IPS-20b (cell line): ENCODE measurements around the gene CAMKK1.

ENCODE experiments used
- H3K27ac ChIP-seq: one replicate; pipeline ENCODE4 v1.5.1; 2013; ENCODE audit warnings: low read length
- H3K27me3 ChIP-seq: 2 replicates; pipeline ENCODE4 v1.6.1; 2013; ENCODE audit warnings: mild to moderate bottlenecking, low read length, inconsistent platforms; ENCODE audit not compliant: insufficient read depth
- H3K36me3 ChIP-seq: 2 replicates; pipeline ENCODE4 v1.6.1; 2013; ENCODE audit warnings: low read depth, mild to moderate bottlenecking, inconsistent platforms, low read length, moderate library complexity; ENCODE audit not compliant: insufficient read depth
- H3K4me1 ChIP-seq: 2 replicates; pipeline ENCODE4 v1.6.1; 2013; ENCODE audit warnings: mild to moderate bottlenecking, control low read depth, inconsistent platforms, low read length, moderate library complexity; ENCODE audit not compliant: insufficient read depth
- H3K4me3 ChIP-seq: 2 replicates; pipeline ENCODE4 v1.5.1; 2013; ENCODE audit warnings: mild to moderate bottlenecking, low read length, inconsistent platforms
- H3K9ac ChIP-seq: 2 replicates; pipeline ENCODE4 v1.6.1; 2013; ENCODE audit warnings: low read depth, mild to moderate bottlenecking, inconsistent platforms, low read length, moderate library complexity
- H3K9me3 ChIP-seq: 2 replicates; pipeline ENCODE4 v1.6.1; 2013; ENCODE audit warnings: mild to moderate bottlenecking, low read depth, low read length, inconsistent platforms; ENCODE audit not compliant: insufficient read depth

CAMKK1 gene

DNA sequence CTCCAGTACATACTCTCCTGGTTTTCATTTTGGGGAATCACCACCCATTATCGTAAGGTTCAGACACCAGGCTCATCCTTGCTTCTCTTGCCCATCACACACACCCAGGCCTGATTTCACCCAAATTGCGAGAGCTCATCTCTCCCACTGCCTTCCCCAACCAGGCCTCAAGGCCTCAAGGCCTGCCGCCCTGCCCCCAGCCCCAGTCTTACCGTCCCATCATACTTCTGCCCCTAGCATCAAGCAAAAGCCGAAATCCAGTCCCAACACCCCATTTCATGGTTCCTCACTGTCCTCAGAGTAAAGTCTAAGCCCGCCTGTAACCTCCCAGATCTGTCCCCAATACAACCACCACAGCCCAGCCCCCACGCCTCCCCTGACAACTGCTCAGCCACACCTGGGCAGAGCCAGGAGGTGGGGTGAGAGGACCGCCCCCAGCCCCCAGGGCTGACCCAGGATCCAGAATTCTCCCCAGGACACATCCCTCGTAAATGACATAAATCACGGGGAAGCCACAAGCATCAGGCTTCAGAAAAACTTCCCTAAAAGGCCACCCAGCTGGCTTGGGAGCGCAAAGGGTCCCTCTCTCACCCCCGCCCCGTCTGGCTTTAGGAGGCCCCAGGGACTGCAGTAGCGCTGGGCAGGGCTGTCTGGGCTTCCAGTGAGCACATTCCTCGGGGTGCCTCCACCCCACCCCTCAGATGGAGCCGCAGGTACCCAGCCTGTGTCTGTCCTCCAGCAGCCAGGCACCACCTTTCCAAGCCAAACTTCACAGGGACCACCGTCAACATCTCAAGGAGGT is 33.0 kb upstream of the CAMKK1 start:
- Histone ChIP-seq H3K4me3 (no peak overlapping the region), H3K9ac (no peak overlapping the region), H3K9me3 (no peaks in the 10 kb centered on the region), H3K27ac (no peak overlapping the region), H3K4me1 (no peaks in the 10 kb centered on the region), H3K27me3 (no peaks in the 10 kb centered on the region), H3K36me3 (no peaks in the 10 kb centered on the region)

DNA sequence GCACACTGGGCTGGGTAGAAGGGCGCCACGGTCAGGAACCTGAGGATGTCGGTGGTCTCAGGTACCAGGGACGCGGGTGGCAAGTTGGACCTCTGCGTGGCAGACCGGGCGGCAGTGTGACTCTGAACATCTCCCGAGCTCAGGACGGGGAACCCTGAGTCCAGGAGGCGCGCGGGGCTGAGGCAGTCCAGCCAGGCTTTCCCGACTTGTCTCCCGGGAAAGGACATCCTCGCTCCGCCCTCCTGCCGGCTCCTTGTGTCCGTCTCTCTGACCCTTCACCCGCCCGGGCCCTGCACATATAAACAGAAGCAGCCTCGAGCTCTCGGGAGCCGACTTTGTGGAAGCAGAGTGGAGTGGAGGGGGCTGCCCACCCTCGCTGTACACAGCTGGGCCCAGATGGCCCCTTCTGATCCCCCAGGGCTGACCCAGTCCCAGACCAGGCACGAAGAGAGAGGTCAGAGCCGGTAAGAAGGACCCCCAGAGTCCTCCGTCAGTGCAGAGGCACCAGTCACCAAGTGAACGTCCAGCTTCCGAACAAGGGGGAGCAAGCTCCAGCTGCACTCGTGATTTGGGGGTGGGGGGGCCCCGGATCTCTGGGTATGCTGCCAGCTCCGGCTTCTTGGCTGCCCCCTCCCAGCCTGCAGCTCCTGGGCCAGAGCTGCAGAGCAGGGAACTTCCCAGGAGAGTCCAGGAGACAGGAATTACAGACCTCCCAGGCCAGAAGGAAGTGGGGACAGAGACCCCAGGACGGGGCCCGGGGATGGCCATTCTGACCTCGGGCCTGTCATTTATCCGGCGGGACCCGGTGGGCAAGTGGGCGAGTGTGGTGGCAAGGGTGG is 31.9 kb upstream of the CAMKK1 start:
- H3K4me3 ChIP-seq, result no peak overlapping the region
- H3K27me3 ChIP-seq, result no peaks in the 10 kb centered on the region
- no peaks in the 10 kb centered on the region for H3K9me3 ChIP-seq
- no peak overlapping the region for H3K27ac ChIP-seq
- no peaks in the 10 kb centered on the region for H3K4me1 ChIP-seq
- no peak overlapping the region for H3K9ac ChIP-seq
- H3K36me3 ChIP-seq, result no peaks in the 10 kb centered on the region

DNA sequence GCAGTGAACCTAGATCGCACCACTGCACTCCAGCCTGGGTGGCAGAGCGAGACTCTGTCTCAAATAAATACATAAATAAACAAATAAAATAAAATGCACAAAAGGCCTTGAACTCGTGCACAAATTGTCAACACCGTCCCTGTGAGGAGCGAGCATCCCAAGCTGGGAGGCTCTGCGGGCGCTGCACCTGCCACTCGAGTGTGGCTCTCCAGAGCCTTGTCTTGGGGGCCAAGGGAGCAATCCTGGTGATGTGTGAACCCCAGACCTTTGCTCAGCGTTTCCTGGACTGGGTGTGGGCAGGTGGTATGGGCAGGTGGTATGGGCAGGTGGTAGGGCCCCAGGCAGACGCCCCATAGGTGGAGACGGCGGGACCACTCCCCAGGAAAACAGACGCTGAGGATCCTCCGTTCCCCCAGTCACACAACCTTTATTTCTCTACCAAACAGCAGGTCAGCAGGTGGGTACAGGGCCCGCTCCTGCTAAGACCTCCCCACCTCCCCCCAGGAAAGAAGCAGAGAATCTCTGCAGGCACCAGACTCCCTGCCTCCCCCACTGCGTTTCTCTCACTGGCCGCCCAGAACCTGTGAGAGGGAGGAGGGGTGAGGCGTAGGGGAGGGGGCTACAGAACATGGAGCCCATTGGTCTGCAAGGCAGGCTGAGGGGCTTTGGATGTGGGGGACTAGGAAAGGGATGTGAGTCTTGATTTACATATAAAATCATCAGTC is 30.8 kb upstream of the CAMKK1 start:
- Histone ChIP-seq H3K4me1 (no peaks in the 10 kb centered on the region), H3K4me3 (no peak overlapping the region), H3K36me3 (no peaks in the 10 kb centered on the region), H3K9ac (no peak overlapping the region), H3K9me3 (no peaks in the 10 kb centered on the region), H3K27me3 (no peaks in the 10 kb centered on the region), H3K27ac (no peak overlapping the region)

DNA sequence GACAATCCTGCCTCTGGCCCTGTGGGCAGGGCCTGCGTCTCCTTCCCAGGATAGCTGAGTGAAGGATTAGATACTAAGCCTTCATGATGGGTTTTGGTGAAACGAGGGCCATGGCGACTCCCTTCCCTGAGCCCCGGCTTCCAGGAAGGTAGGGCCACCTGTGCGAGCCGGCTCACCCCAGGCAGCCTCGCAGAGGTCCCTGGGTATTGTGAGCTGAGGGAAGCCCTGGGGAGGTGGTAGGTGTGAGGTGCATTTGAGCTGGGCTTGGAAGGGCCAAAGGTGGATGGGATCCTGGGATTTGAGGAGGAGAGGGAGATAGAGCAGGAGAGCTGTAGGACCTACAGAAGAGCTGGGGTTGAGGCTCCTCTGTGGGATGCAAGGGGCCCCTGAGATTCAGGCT is 29.9 kb upstream of the CAMKK1 start:
- H3K27me3 ChIP-seq, result no peaks in the 10 kb centered on the region
- no peak overlapping the region for H3K9ac ChIP-seq
- H3K27ac ChIP-seq, result no peak overlapping the region
- no peak overlapping the region for H3K4me3 ChIP-seq
- no peaks in the 10 kb centered on the region for H3K9me3 ChIP-seq
- H3K36me3 ChIP-seq, result no peaks in the 10 kb centered on the region
- no peaks in the 10 kb centered on the region for H3K4me1 ChIP-seq

DNA sequence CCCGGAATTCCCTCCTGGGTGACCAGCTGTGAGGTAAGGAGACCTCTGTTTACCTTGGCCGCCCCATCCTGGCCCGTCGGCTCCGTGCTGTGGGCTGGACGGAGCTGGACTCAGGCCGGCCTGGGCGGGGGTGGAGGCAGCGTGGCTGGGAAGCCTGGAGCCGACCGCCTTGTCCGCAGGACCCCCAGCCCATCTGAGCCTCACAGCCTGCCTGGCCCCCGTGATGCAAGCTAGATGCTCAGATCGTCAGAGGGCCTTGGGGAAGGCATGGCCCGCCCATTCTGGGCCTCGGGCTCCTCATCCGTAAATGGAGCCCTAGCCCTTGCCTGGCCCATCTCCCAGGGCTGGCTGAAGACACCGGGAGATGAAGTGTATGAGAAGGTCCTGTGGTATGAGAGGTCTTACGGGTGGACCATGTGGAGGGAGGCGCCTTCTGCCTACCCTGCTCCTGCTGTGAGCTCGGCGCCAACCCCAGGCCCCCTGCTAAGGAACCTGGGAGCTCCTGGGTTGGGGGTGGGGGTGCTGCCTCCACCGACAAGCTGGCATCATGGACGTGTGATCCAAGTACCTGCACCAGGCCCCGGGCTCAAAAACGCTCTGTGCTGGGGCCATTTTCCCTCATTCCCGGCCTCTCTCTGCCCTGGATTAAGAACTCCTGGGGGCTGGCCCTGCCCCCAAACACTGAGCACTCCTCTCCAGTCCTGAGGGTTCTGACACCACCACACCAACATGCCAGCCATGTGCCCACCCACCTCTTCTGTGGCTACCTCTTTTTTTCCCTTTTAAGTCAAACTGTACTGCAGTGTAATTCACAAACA is 28.9 kb upstream of the CAMKK1 start:
- Histone ChIP-seq H3K9ac (no peak overlapping the region), H3K36me3 (no peaks in the 10 kb centered on the region), H3K4me1 (no peaks in the 10 kb centered on the region), H3K27ac (no peak overlapping the region), H3K4me3 (no peak overlapping the region), H3K27me3 (no peaks in the 10 kb centered on the region), H3K9me3 (no peaks in the 10 kb centered on the region)

DNA sequence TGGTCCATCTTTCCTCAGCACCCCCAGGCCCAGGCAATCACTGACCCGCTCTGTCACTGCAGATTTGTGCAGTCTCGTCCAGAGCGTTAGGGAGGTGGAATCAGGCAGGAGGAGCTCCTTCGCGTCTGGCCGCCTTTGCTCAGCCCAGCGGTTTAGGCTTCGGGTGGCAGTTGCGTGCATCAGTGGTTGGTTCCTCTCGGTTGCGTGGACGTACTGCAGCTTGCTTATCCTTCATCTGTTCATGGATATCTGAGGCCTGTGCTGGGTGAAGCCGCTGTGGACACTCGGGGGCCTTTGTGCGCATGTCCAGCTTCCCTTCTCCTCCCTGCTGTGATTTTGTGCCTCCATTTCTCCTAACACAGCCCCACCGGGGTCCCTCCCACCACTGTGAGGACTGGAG is 28.2 kb upstream of the CAMKK1 start:
- Histone ChIP-seq H3K36me3 (no peaks in the 10 kb centered on the region), H3K4me1 (no peaks in the 10 kb centered on the region), H3K9me3 (no peaks in the 10 kb centered on the region), H3K9ac (no peak overlapping the region), H3K4me3 (no peak overlapping the region), H3K27me3 (no peaks in the 10 kb centered on the region), H3K27ac (no peak overlapping the region)

DNA sequence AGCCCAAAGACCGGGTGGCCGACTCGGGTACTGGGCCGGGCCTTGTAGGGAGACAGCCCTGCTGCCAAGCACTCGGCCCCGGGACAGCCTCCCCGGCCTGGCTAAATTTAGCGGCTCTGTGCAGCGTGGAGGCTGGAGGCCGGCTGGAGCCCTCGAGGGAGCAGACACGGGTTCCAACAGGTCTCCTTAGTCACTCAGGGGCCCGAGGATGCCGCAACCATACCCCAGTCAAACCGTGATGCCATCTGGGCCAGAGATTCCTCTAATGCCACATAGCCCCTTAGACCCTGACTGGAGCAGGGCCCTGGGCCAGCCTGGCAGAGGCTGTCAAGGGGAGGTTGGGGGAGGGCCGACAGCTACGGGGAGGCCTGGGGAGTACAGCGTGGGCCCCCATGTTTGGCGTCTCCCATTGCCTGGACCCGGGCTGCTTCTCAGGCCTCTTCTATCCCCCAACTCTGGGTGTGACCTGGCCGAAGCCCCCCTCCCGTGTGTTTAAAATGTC is 26.3 kb upstream of the CAMKK1 start:
- Histone ChIP-seq H3K9ac (no peak overlapping the region), H3K9me3 (no peaks in the 10 kb centered on the region), H3K36me3 (no peaks in the 10 kb centered on the region), H3K27me3 (no peaks in the 10 kb centered on the region), H3K27ac (no peak overlapping the region), H3K4me3 (no peak overlapping the region), H3K4me1 (no peaks in the 10 kb centered on the region)

DNA sequence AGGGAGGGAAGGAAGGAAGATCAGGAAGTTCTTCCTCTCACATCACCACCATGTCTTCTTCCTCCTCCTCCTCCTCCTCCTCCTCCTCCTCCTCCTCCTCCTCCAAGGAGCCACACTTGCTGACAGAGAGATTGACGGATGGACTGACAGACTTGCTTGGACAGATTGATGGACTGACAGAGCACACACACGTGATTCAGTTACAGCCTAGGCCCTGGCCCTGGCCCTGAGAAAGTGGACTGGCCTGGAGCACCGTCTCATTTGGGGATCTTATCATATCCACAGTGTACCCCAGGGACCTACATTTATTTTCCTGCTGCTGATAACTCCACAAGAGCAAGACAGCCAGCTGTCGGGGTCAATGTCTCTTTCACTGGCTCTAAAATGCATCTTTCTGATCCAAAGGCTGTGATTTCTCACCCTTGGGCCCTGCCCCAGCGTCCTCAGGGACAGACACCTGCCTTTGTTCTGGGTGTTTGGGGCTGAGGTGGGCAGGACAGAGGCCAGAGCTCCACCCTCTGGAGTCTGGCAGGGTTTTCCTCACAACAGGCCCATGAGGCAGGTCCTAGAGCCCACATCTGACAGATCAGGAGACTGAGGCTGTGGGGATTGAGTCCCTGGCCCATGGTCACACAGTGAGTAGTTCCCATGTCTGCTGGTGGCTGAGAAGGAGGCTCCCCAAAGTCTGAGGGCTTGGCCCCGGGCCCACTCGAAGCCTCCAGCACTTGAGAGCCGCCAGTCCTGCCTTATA is 25.7 kb upstream of the CAMKK1 start:
- Histone ChIP-seq H3K36me3 (no peaks in the 10 kb centered on the region), H3K27ac (no peak overlapping the region), H3K9me3 (no peaks in the 10 kb centered on the region), H3K4me3 (no peak overlapping the region), H3K9ac (no peak overlapping the region), H3K27me3 (no peaks in the 10 kb centered on the region), H3K4me1 (no peaks in the 10 kb centered on the region)

DNA sequence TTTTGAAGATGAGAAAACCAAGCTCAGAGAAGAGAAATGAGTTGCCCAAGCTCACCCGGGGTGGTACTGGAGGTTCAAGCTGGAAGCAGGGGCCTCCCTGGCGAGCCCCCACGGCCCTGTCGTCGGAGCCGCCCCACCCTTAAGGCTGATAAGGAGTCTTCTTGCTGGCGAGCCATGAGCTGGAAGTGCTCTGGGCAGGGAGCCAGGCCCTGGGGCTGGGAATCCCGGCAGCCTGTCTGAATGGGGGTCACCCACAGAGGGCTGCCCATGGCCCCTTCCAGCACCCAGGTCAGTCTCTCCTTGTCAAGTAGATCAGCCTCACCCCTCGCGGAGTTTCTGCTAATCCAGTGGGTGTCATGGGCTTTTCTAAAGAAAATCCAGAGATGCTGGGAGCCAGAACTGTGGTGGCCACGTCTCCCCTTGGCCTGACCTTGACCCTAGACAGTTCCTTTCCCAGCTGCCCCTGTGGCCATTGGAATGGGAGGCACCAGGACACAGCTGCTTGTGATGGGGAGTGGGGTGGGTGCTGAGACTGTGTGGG is 24.6 kb upstream of the CAMKK1 start:
- Histone ChIP-seq H3K4me1 (no peaks in the 10 kb centered on the region), H3K4me3 (no peak overlapping the region), H3K9ac (no peak overlapping the region), H3K9me3 (no peaks in the 10 kb centered on the region), H3K27ac (no peak overlapping the region), H3K36me3 (no peaks in the 10 kb centered on the region), H3K27me3 (no peaks in the 10 kb centered on the region)

DNA sequence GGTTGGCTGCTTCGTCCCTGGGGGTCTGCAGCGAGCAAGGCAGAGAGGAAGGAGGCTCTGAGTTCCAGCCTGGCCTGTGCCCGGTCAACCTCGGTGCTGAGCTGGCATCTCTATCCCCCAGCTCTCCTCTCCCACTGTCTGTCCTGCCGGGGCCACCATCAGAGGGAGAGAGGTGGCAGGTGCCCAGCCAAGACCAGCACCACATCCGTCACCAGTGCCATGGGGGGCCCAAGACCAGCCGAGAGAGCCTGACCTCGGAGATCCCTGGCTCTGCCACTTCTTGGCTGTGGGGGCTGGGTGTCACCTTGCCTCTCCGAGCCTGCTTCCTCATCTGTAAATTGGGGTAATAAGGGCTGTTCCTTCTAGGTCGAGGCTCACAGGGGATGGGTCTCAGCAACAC is 24.0 kb upstream of the CAMKK1 start:
- Histone ChIP-seq H3K36me3 (no peaks in the 10 kb centered on the region), H3K9me3 (no peaks in the 10 kb centered on the region), H3K27ac (no peak overlapping the region), H3K4me1 (no peaks in the 10 kb centered on the region), H3K27me3 (no peaks in the 10 kb centered on the region), H3K4me3 (no peak overlapping the region), H3K9ac (no peak overlapping the region)
